Nephron (organoid): ENCODE results near the gene PTRH1.
A peak's percentile ranks its signal among the peaks of the same experiment; 100 is the strongest.

Experiments
- H3K27ac Mint-ChIP-seq, 3 experiments: 2 replicates each; pipeline ENCODE4 v1.8.0; 2020; ENCODE audit warnings: mixed read lengths in 3 of 3, mild to moderate bottlenecking in 2 of 3, moderate library complexity in 1 of 3
- H3K27me3 Mint-ChIP-seq: 2 replicates; pipeline ENCODE4 v1.8.0; 2021; ENCODE audit warnings: low read depth, mild to moderate bottlenecking, moderate library complexity, mixed read lengths
- H3K36me3 Mint-ChIP-seq: 2 replicates; pipeline ENCODE4 v1.8.0; 2020; ENCODE audit warnings: low read depth, mixed read lengths
- H3K4me1 Mint-ChIP-seq: 2 replicates; pipeline ENCODE4 v1.8.0; 2020; ENCODE audit warnings: mixed read lengths
- H3K4me3 Mint-ChIP-seq, 3 experiments: 2 replicates each; pipeline ENCODE4 v1.8.0; 2020; ENCODE audit warnings: mild to moderate bottlenecking in 3 of 3, mixed read lengths in 3 of 3, moderate library complexity in 2 of 3
- H3K9me3 Mint-ChIP-seq: 2 replicates; pipeline ENCODE4 v1.8.0; 2020; ENCODE audit warnings: mixed read lengths
- TF ChIP-seq, protein P1 (sequence below), 3 experiments: fragments of 200-600 bp; sonication (generic); IDR thresholded peaks; one replicate each; pipeline ENCODE4 v1.5.0; 2021; ENCODE audit warnings: antibody characterized with exemption in 3 of 3; ENCODE audit not compliant: unreplicated experiment in 3 of 3

PTRH1 gene

DNA sequence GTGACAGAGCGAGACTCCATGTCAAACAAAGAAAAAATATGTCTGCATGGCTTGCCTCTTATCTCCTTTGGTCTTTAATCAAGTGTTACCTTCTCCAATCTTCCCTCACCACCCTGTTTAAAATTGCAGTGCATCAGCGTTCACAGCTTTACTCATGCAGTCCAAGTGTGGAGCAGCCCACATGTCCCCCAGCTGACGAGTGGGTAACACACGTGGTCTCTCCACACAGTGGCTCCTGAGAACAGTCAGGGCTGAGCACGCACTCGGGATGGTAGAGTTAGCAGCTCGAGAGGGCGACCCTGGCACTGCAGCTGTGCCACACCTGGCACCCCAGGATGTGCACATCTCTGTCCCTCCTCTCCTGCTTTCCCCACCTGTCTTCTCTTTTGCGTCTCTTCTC lies 34.6 kb downstream of the PTRH1 start:
- Mint-ChIP-seq H3K9me3 (no peaks in the 10 kb centered on the region), H3K27ac (no peak overlapping the region), H3K4me1 (peaks cover 5% of the 10 kb centered on the region), H3K36me3 (peaks cover 31% of the 10 kb centered on the region), H3K4me3 (no peak overlapping the region), H3K27me3 (no peaks in the 10 kb centered on the region)
- TF ChIP-seq, protein P1, sequence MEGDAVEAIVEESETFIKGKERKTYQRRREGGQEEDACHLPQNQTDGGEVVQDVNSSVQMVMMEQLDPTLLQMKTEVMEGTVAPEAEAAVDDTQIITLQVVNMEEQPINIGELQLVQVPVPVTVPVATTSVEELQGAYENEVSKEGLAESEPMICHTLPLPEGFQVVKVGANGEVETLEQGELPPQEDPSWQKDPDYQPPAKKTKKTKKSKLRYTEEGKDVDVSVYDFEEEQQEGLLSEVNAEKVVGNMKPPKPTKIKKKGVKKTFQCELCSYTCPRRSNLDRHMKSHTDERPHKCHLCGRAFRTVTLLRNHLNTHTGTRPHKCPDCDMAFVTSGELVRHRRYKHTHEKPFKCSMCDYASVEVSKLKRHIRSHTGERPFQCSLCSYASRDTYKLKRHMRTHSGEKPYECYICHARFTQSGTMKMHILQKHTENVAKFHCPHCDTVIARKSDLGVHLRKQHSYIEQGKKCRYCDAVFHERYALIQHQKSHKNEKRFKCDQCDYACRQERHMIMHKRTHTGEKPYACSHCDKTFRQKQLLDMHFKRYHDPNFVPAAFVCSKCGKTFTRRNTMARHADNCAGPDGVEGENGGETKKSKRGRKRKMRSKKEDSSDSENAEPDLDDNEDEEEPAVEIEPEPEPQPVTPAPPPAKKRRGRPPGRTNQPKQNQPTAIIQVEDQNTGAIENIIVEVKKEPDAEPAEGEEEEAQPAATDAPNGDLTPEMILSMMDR (IDR thresholded peaks at IDR 0.05; ENCODE audit: unreplicated experiment in 3 of 3), result no peak

DNA sequence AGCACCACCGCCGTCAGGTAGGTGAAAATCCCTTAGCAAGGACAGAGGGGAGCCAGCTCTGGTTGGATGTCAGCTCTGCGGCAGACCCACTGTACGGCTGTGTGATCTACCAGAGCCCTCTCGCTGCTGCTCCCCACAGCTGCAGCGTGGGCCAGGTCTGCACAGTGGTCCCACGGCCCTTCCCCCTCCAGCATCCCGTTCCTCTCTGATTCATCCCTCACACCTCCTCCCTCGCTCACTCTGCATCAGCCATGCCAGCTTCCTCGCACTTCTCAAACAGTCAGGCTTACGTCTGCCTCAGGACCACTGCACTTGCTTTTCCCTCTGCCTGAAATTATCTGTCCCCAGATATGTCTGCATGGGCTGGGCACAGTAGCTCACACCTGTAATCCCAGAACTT lies 35.2 kb downstream of the PTRH1 start:
- Mint-ChIP-seq H3K27me3 (no peaks in the 10 kb centered on the region), H3K27ac (no peak overlapping the region), H3K4me3 (no peak overlapping the region), H3K4me1 (peaks cover 5% of the 10 kb centered on the region), H3K36me3 (peaks cover 31% of the 10 kb centered on the region), H3K9me3 (no peaks in the 10 kb centered on the region)
- TF ChIP-seq, protein P1 (IDR thresholded peaks at IDR 0.05; ENCODE audit: unreplicated experiment in 3 of 3), result no peak

DNA sequence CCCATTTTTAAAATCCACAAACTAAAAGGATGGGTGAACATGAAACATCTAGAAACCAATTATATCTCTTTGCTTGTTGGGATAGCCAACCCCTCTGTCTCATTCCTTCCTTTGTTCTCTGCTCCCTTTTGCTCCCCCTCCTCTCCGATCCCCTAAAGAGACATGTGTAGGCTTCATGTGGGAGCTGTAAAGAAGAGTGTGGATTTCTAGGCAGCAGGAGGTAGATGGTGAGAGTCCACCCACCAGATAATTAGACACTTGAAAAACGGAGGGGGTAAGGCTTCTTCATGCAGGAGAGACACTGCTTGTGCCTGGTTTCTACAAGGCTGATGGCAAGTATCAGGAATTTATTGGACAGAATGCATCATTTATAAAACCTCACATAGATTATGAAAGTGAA lies 36.0 kb downstream of the PTRH1 start:
- Mint-ChIP-seq H3K36me3 (peaks cover 36% of the 10 kb centered on the region), H3K4me3 (no peak overlapping the region), H3K9me3 (no peaks in the 10 kb centered on the region), H3K4me1 (peaks cover 5% of the 10 kb centered on the region), H3K27ac (no peak overlapping the region), H3K27me3 (no peaks in the 10 kb centered on the region)
- TF ChIP-seq, protein P1 (IDR thresholded peaks at IDR 0.05; ENCODE audit: unreplicated experiment in 3 of 3), result no peak

DNA sequence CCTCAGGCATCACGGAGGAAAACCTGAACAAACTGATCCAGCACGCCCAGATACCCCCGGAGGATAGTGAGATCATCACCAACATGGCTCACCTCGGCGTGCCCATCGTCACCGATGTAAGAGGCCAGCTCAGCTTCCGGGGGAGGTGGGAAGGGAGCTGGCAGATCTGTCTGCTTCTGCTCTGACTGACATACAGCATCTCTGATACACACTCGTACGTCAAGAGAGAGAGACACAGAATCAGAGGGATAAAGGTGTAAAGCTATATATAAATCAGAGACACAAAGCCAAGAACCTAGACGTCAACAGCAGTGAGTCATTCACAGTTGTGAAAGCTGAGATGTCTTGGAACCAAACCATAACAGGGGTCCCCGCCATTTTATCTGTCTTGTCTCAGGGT lies 38.8 kb downstream of the PTRH1 start:
- Mint-ChIP-seq H3K4me3 (no peak overlapping the region), H3K9me3 (no peaks in the 10 kb centered on the region), H3K27ac (no peak overlapping the region), H3K36me3 (peaks cover 46% of the 10 kb centered on the region), H3K4me1 (peaks cover 5% of the 10 kb centered on the region), H3K27me3 (no peaks in the 10 kb centered on the region)
- TF ChIP-seq, protein P1 (IDR thresholded peaks at IDR 0.05; ENCODE audit: unreplicated experiment in 3 of 3), result no peak

DNA sequence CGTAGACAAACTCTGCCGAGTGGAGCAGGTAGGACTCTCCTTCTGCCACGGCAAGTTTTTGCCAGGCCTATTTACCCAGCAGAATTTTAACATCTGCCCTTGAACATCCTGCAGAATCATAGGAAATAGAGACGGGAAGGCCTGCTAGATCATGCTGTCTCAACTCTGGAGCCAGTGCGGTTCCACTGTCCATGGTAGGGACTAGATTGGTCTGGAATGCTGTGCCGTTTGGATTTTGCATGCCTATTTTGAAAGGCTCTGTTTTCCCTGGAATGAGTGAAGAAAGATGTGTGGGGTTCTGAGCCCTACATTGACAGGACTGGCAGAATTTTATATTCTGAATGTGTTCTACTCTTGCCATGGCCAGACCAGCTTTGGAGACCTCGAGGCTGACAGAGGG lies 42.2 kb downstream of the PTRH1 start:
- Mint-ChIP-seq H3K36me3 (peaks cover 36% of the 10 kb centered on the region), H3K4me3 (no peak overlapping the region), H3K9me3 (no peaks in the 10 kb centered on the region), H3K4me1 (no peaks in the 10 kb centered on the region), H3K27me3 (no peaks in the 10 kb centered on the region), H3K27ac (no peak overlapping the region)
- TF ChIP-seq, protein P1 (IDR thresholded peaks at IDR 0.05; ENCODE audit: unreplicated experiment in 3 of 3), result no peak

DNA sequence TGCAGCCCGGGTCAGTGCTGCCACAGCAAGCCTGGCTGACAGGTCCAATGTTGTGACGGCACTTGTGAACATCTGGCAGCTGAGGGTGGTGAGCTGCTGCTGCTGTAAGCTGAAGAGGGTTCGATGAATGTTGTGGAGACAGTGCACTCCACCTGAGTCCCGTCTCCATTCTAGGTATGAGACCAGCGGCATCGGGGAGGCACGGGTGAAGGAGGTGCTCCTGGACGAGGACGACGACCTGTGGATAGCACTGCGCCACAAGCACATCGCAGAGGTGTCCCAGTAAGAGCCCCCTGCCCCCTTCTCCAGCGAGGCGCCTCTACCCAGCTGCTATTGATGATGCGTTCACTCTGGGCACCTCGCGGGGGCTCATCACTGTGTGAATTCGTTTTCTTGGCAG lies 47.6 kb downstream of the PTRH1 start:
- Mint-ChIP-seq H3K9me3 (no peaks in the 10 kb centered on the region), H3K27ac (peak overlapping the region; percentile 26 to 45 (median 31)), H3K4me3 (no peak overlapping the region), H3K27me3 (no peaks in the 10 kb centered on the region), H3K36me3 (peaks cover 41% of the 10 kb centered on the region), H3K4me1 (peaks cover 32% of the 10 kb centered on the region)
- TF ChIP-seq, protein P1 (IDR thresholded peaks at IDR 0.05; ENCODE audit: unreplicated experiment in 3 of 3), result no peak
